M059J (cell line): Measurements from ENCODE around the gene PGAP6. TPM values are rescaled to one million over a fixed set of nuclear protein-coding genes. Genes with fewer than 3 reads are reported as not detected.
"Not testable (repeated sequence)": the region's sequence is repeated elsewhere in the genome, so short reads cannot be mapped to it uniquely, and the experiment has no call there.

Experiments
- DNase-seq: peaks from one replicate; pipeline ENCODE4 v3.0.0-alpha.2; 2012; ENCODE audit warnings: low read depth
- total RNA-seq: library from RNA; depleted of rRNA; stranded (reverse); fragments of >200 nt; shearing (Covaris generic); gene quantifications from 2 replicates; pipeline ENCODE4 v1.2.3, GENCODE V29; 2014

PGAP6 gene
- total RNA-seq, 1 experiment from 2014 or later = 71.2 TPM

DNA sequence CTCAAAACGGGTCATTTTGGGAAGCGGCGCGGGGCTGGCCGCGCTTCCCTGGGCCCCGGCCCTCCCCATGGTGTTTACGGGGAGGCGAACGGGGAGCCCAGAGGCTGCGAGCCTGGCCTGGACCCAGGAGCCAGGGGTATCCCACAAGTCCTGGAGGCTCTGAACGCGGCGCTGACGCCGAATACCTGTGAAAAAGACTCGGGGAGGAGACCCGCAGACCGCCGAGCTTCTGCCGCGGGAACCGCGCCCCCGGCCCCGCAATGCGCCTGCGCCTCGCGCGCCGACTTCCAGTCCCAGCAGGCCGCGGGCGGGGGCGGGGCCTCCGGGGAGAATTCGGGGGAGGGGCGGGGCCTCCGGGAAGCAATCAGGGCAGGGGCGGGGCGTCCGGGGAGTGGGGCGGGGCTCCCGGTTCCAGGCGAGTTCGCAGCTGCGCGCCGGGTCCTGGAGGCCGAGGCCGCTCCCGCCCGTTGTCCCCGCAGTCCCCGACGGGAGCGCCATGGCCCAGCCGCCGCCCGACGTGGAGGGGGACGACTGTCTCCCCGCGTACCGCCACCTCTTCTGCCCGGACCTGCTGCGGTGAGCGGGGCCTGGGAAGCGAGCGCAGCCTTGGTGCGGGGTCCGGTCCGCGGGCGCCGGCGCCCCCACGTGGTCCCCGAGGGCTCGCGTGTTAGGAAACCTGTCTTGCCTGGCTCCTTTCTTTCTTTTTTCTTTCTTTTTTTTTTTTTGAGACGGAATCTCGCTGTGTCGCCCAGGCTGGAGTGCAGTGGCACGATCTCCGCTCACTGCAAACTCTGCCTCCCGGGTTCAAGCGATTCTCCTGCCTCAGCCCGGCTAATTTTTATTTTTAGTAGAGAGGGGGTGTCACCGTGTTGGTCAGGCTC, 19.9 kb upstream of the PGAP6 start, which contains the start of gene DECR2:
DECR2 (plus strand) TSS at position 418 of the 881 bp plus-strand sequence; CDS start at position 497, 79 bp downstream.
- DNase-seq = peak; percentile 84

- no peak for DNase-seq
Observed at GRCh38 chr16:400061-400591, 18.3 kb upstream of the PGAP6 start.

DNA sequence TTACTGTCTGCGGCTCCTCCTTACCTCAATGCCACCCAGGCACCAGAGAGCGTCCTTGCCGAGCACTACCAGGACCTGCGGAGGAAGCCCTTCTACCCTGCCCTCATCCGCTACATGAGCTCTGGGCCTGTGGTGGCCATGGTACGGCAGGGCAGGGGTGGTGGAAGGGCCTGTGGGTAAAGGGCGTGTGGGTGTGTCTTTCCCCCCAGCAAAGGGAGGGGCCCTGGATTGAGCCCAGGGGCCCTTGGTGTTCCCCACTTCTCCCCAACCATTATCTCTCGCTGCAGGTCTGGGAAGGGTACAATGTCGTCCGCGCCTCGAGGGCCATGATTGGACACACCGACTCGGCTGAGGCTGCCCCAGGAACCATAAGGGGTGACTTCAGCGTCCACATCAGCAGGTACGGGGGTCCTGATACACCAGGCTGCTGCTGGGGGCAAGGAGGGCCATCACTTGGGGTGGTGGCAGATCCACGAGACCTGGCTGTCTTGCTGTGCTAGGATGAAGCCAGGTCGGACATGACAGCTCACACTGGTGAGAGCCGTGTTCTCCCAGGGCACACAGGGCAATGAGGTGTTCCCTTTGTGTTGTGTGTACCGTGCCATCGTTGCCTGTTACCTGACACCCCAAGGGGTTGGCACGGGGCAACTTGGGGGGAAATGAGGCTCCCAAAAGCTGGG, 17.7 kb upstream of the PGAP6 start:
- DNase-seq = no peak

DNA sequence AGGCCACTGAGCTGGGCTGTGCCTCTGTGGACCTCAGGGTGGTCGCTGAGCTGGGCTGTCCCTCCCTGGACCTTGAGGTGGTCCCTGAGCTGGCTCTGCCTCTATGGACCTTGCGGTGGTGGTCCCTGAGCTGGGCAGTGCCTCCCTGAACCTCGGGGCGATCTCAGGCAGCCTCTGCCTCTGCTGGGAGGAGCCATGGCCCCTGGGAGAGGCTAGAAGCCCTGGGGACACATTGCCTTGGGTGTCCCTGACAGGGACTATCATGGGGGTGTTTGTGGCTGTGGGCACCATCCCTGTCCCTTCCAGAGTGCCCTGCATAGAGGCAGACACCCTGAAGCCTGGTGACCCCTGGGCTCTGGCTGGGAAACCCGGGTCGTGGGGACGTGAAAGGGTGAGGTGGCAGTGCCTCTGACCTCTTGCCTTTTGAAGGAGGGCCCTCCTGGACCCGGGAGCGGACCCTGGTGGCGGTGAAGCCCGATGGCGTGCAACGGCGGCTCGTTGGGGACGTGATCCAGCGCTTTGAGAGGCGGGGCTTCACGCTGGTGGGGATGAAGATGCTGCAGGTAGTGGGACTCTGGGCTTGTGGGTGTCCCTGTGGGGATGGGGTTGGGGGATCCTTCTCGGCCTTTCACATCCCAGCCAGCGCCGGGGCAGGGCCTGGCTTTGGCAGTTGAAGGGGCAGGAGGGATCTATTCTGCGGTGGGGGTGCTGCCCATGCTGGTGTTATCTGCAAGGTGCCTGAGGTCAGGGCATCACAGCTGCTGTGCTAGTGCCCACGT, 17.0 kb upstream of the PGAP6 start:
- DNase-seq = no peak

- DNase-seq = peak; percentile 52
Observed at GRCh38 chr16:397736-398332, 16.1 kb upstream of the PGAP6 start.

DNA sequence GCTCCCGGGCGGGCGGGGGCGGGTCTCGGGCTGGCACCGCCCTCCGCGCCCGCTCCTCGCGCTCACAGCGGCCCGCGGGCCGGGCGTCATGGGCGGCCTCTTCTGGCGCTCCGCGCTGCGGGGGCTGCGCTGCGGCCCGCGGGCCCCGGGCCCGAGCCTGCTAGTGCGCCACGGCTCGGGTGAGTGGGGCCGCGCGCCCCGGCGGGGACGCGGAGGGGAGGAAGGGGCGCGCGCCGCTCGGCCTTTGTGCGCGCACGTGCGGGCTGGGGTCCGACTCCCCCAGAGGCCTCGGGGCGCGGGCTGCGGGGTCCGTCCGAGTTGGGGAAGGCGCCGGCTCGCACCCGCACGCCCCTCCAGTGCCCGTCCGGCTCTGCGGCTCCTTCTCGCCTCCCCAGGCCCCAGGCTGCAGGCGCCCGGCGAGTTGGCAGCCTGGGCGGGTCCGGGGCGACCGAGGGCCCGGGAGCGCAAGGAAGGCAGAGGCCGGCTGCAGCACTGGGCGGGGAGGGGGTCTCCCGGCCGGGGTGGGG, 15.4 kb upstream of the PGAP6 start, which contains the start of gene NME4:
NME4 (plus strand) TSS at position 65 of the 527 bp plus-strand sequence; CDS start at position 89, 24 bp downstream.
- no peak for DNase-seq

DNA sequence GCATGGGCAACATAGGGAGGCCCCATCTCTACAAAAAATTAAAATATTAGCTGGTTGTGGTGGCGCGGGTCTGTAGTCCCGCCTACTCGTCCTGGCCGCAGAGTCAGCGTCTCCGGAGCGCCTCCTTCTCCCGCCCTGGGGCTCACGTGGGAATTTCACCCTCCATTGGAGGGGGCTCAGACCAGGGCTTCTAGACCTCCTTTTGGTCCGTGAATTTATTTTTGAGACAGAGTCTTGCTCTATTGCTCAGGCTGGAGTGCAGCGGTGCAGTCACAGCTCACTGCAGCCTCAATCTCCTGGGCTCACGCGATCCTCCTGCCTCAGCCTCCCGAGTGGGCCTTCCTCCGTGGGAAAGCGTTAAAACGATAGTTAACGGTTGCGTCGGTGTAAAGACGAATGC, 14.8 kb upstream of the PGAP6 start:
- DNase-seq = peak; percentile 52

GRCh38 chr16:396199-396598, 14.4 kb upstream of the PGAP6 start:
- no peak for DNase-seq

DNA sequence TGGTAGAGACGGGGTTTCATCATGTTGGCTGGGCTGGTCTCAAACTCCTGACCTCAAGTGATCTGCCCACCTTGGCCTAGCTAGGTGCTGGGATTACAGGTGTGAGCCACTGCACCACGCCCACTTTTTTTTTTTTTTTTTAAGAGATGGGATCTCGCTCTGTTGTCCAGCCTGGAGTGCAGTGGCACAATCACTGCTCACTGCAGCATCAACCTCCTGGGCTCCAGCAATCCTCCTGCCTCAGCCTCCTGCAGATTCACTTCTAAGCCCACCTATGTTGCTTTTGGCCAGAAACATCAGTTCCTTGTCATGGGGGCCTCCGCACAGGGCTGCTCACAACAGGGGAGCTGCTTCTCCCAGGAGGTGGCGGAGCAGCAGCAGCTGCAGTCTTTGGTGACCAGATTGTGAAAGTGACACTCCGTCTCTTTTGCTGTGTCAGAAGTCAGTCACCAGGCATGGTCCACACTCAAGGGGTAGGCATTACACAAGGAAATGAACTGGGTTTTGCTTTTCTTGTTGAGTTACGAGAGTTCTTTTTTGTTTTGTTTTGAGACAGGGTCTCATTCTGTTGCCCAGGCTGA, 10.8 kb upstream of the PGAP6 start:
- DNase-seq = no peak

DNA sequence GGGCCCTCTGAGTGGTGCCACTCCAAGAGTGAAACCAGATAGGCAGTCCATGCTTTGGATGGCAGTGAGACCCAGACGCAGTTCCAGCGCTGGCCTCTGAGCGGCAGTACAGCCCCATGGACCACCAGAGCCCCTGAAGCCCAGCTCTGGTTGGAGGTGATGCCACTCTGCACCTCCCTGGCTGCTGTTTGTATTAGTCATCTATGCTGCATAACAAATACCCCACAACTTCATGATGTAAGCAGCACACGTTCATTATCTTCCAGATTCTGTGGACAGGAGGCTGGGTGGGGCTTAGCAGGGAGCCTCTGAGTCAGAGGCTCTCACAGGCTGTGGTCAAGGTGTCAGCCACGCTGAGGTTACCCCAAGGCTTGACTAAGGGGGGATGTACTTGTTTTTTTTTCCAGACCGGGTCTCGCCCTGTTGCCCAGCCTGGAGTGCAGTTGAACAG, 10.1 kb upstream of the PGAP6 start:
- DNase-seq = peak; percentile 72

- DNase-seq = no peak
Observed at GRCh38 chr16:389352-389751, 7.6 kb upstream of the PGAP6 start.

DNA sequence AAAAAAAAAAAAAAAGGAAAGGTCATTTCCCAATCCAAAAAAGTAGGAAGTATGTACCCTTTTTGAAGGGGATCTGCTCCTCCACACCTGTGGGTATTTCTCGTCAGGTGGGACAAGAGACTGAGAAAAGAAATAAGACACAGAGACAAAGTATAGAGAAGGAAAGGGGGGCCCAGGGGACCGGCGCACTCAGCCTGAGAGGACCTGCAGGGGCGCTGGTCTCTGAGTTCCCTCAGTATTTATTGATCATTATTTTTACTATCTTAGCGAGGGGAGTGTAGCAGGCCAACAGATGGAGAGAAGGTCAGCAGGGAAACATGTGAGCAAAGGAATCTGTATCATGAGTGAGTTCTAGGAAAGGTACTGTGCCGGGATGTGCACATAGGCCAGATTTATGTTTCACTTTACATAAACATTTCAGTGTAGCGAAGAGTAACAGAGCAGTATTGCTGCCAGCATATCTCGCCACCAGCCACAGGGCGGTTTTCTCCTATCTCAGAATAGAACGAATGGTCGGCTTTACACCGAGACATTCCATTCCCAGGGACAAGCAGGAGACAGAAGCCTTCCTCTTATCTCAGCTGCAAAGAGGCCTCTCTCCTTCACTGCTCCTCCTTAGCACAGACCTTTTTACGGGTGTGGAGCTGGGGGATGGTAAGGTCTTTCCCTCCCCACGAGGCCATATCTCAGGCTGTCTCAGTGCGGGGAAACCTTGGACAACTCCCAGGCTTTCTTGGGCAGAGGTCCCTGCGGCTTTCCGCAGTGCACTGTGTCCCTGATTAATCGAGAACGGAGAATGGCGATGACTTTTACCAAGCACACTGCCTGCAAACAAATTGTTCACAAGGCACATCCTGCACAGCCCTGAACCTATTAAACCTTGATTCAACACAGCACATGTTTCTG, 6.2 kb upstream of the PGAP6 start:
- DNase-seq = not testable (repeated sequence)

DNA sequence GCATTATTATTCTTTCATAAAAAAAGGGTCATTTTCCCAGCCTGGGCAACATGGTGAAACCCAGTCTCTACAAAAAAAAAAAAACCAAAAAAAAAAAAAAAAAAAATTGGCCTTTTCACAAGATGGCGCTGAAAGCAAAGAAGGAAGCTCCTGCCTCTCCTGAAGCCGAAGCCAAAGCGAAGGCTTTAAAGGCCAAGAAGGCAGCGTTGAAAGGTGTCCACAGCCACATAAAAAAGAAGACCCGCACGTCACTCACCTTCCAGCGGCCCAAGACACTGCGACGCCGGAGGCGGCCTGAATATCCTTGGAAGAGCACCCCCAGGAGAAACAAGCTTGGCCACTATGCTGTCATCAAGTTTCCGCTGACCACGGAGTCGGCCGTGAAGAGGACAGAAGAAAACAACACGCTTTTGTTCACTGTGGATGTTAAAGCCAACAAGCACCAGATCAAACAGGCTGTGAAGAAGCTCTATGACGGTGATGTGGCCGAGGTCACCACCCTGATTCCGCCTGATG, 4.9 kb upstream of the PGAP6 start:
- DNase-seq = peak; percentile 34

GRCh38 chr16:383326-384051, 1.7 kb upstream of the PGAP6 start:
- no peak for DNase-seq

DNA sequence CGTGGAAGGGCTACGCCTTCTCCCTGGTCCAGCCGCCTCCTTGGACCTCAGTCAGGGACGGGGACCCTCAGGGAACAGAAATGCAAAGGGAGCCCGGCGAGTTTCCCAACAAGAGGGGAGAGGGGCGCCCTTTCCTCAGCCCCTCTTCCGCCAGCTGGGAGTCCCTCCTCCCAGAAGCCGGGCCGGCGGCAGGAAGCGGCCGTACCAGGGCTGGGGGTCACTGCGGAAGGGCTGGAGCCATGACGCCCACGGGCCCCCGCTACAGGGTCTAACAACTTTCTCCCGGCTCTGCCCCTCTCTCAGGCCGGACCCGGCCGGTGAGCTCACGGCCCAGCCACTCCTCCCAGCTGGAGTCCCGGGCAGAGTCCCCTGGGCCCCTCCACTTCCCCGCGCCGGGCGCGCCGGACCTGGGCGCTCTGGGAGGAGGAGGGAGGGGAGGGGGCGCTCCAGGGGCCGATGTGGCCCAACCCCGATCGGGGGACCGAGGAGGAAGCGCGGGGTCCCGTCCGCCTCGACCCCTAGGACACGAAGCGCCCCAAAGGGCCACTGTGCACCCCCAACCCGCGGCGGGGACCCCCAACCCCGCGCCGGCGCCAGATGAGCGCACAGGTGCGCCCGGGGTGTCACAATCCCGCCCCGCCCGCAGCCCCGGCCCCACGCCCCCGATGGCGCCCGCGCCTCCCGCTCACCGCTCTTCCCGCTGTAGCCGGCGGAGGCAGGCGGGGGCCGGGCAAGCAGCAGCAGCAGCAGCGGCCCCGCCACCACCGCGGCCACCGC, 578 bp downstream of the PGAP6 start:
- DNase-seq = no peak

DNA sequence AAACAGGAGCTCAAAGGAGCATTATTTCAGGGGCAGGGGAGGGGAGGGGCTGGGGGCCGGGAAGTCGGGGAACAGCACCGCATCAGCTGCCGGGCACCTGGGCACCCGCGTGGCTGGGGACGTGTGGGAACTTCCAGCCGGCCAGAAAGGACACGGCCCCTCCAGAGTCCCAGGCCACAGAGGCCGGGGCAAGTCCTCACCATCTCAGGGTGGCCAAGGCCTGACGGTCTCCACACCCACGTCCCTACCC, 1.1 kb downstream of the PGAP6 start:
- DNase-seq = no peak

- no peak for DNase-seq
Observed at GRCh38 chr16:379961-380761, 1.6 kb downstream of the PGAP6 start.
